HL-60 (cell line): ENCODE data around the gene SLC44A4.

Experiments
- CTCF ChIP-seq: IDR thresholded peaks from one replicate; pipeline ENCODE4 v1.5.1; 2011; ENCODE audit warnings: low read length, control low read depth, inconsistent platforms; ENCODE audit not compliant: insufficient read depth
- GABPA ChIP-seq: IDR thresholded peaks from 2 replicates; pipeline ENCODE4 v1.6.1; 2012; ENCODE audit warnings: low read depth
- POLR2AphosphoS5 ChIP-seq: IDR thresholded peaks from 2 replicates; pipeline ENCODE4 v1.6.1; 2012; ENCODE audit warnings: low read depth
- TF ChIP-seq, protein P1 (sequence below): IDR thresholded peaks from 2 replicates; pipeline ENCODE4 v1.6.1; 2012; ENCODE audit warnings: low read depth; ENCODE audit not compliant: insufficient replicate concordance

GRCh38 chr6:31815025-31815838, 63.6 kb downstream of the SLC44A4 start, which contains the start of the genes HSPA1A and HSPA1L:
- TF ChIP-seq, protein P1, sequence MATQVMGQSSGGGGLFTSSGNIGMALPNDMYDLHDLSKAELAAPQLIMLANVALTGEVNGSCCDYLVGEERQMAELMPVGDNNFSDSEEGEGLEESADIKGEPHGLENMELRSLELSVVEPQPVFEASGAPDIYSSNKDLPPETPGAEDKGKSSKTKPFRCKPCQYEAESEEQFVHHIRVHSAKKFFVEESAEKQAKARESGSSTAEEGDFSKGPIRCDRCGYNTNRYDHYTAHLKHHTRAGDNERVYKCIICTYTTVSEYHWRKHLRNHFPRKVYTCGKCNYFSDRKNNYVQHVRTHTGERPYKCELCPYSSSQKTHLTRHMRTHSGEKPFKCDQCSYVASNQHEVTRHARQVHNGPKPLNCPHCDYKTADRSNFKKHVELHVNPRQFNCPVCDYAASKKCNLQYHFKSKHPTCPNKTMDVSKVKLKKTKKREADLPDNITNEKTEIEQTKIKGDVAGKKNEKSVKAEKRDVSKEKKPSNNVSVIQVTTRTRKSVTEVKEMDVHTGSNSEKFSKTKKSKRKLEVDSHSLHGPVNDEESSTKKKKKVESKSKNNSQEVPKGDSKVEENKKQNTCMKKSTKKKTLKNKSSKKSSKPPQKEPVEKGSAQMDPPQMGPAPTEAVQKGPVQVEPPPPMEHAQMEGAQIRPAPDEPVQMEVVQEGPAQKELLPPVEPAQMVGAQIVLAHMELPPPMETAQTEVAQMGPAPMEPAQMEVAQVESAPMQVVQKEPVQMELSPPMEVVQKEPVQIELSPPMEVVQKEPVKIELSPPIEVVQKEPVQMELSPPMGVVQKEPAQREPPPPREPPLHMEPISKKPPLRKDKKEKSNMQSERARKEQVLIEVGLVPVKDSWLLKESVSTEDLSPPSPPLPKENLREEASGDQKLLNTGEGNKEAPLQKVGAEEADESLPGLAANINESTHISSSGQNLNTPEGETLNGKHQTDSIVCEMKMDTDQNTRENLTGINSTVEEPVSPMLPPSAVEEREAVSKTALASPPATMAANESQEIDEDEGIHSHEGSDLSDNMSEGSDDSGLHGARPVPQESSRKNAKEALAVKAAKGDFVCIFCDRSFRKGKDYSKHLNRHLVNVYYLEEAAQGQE, result no peak
- TF ChIP-seq CTCF (no peak), POLR2AphosphoS5 (no peak), GABPA (no peak)
